Measurements from ENCODE around the gene PHIP.

- TF ChIP-seq CTCF (IDR thresholded peaks at IDR 0.05; ENCODE audit: low read length) (no peak), EZH2 (optimal IDR thresholded peaks at IDR 0.05; ENCODE audit: low read depth, low read length) (no peak)
These were observed 6.5 kb downstream of the PHIP start for GRCh38 chr6:79071547-79071946.
